AG04450 (cell line): Measurements from ENCODE around the gene CCNF. TPM values are rescaled to one million over a fixed set of nuclear protein-coding genes. Genes with fewer than 3 reads are reported as not detected.
A peak's percentile ranks its signal among the peaks of the same experiment; 100 is the strongest.

Experiments used
- CTCF ChIA-PET: fragments of 300-600, 350-600 bp; formaldehyde crosslinking; extraction: SDS; loops from one replicate; lab custom pipeline; 2022; ENCODE audit warnings: antibody characterized with exemption, inconsistent platforms; lab: Charles Lee
- POLR2A ChIA-PET: fragments of 350-600 bp; formaldehyde crosslinking; extraction: SDS; loops from one replicate; lab custom pipeline; 2021; ENCODE audit warnings: antibody characterized with exemption, inconsistent platforms; lab: Yijun Ruan, JAX
- DNase-seq: peaks from one replicate; pipeline ENCODE4 v3.0.0-alpha.2; 2011; ENCODE audit warnings: low read depth, low spot score
- H3K27ac ChIP-seq: one replicate; pipeline ENCODE4 v1.5.1; 2012; ENCODE audit warnings: low read depth, low read length, control low read depth
- H3K27me3 ChIP-seq: one replicate; pipeline ENCODE4 v1.6.0; 2012; ENCODE audit warnings: low read length; ENCODE audit not compliant: control insufficient read depth, insufficient read depth
- H3K4me3 ChIP-seq: 2 replicates; pipeline ENCODE4 v1.5.1; 2011; ENCODE audit warnings: mild to moderate bottlenecking, low read depth, low read length, control low read depth
- H3K9me3 ChIP-seq: 2 replicates; pipeline ENCODE4 v1.5.1; 2012; ENCODE audit warnings: low read length; ENCODE audit not compliant: control insufficient read depth, insufficient read depth
- CTCF ChIP-seq: IDR thresholded peaks from 2 replicates; pipeline ENCODE4 v1.5.1; 2011; ENCODE audit warnings: low read depth, low read length, control low read depth, inconsistent platforms
- polyA plus RNA-seq: library from polyadenylated mRNA; depleted of rRNA; stranded (reverse); fragments of >200 nt; gene quantifications from 2 replicates; pipeline ENCODE4 v1.2.3, GENCODE V29; 2011

The CCNF gene
- polyA plus RNA-seq, 1 experiment: 2.3 TPM

GRCh38 chr16:2427526-2427925 lies 1.7 kb upstream of the CCNF start:
- DNase-seq: no peak
- H3K27ac ChIP-seq: no peak overlapping the region
- ChIA-PET CTCF (interaction anchor here (1.0 to 1.2 kb wide), 2 partner anchors 74 to 87 kb away, joined by 3 to 5 read pairs; partner anchors contain the start of gene ABCA3), POLR2A (no interaction called here)
- H3K4me3 ChIP-seq: no peak overlapping the region
- no peak for TF ChIP-seq CTCF
- no peaks in the 10 kb centered on the region; the same call in 1 of the 2 replicates for H3K9me3 ChIP-seq
- no peaks in the 10 kb centered on the region for H3K27me3 ChIP-seq

GRCh38 chr16:2428051-2428783 lies 1.0 kb upstream of the CCNF start:
- DNase-seq: no peak
- Histone ChIP-seq H3K9me3 (no peaks in the 10 kb centered on the region; the same call in 1 of the 2 replicates), H3K4me3 (peak overlapping the region; percentile 78), H3K27ac (no peak overlapping the region), H3K27me3 (no peaks in the 10 kb centered on the region)
- ChIA-PET CTCF (interaction anchor here (1.1 to 1.2 kb wide), 2 partner anchors 15 to 73 kb away, joined by 4 to 5 read pairs; no protein-coding TSS in a partner anchor), POLR2A (interaction anchor here (0.6 to 1.1 kb wide), 2 partner anchors 12 to 176 kb away, joined by 6 to 7 read pairs; partner anchors contain the start of gene ECI1)
- peak; percentile 42 for TF ChIP-seq CTCF

GRCh38 chr16:2428784-2429033 lies 538 bp upstream of the CCNF start:
- TF ChIP-seq CTCF: no peak
- Histone ChIP-seq H3K4me3 (peak overlapping the region; percentile 78), H3K27me3 (no peaks in the 10 kb centered on the region), H3K27ac (no peak overlapping the region), H3K9me3 (no peaks in the 10 kb centered on the region; the same call in 1 of the 2 replicates)
- POLR2A ChIA-PET: interaction anchor here (0.6 to 1.1 kb wide), 2 partner anchors 13 to 177 kb away, joined by 6 to 7 read pairs; partner anchors contain the start of gene ECI1
- DNase-seq: no peak
- CTCF ChIA-PET: interaction anchor here (1.1 to 1.2 kb wide), 2 partner anchors 15 to 73 kb away, joined by 4 to 5 read pairs; no protein-coding TSS in a partner anchor

- ChIA-PET POLR2A (interaction anchor here (0.6 to 1.0 kb wide), 4 partner anchors 30 to 102 kb away, joined by 3 to 4 read pairs (median 3); partner anchors contain the start of gene TEDC2), CTCF (interaction anchor here (0.7 to 2.1 kb wide), 2 partner anchors 71 to 73 kb away, joined by 3 to 16 read pairs; no protein-coding TSS in a partner anchor)
- Histone ChIP-seq H3K27me3 (no peaks in the 10 kb centered on the region), H3K27ac (peak overlapping the region; percentile 21), H3K9me3 (no peaks in the 10 kb centered on the region), H3K4me3 (peak overlapping the region; percentile 77)
- no peak for DNase-seq
- TF ChIP-seq CTCF: peak; percentile 14; the same call in 1 of the 2 replicates
These were observed 770 bp downstream of the CCNF start for GRCh38 chr16:2429771-2430663.
